ENCODE measurements around the gene SH3D19. TPM values are rescaled to one million over a fixed set of nuclear protein-coding genes. Genes with fewer than 3 reads are reported as not detected.

The SH3D19 gene
- total RNA-seq, 1 donor from 2014 or later, result 32.0 TPM

- DNase-seq (ENCODE audit: low spot score), result no peak
- H3K4me1 Mint-ChIP-seq (ENCODE audit: low read depth), result peaks cover 31% of the 10 kb centered on the region
- H3K27me3 Mint-ChIP-seq (ENCODE audit: low read depth), result no peaks in the 10 kb centered on the region
- TF ChIP-seq, protein P1, sequence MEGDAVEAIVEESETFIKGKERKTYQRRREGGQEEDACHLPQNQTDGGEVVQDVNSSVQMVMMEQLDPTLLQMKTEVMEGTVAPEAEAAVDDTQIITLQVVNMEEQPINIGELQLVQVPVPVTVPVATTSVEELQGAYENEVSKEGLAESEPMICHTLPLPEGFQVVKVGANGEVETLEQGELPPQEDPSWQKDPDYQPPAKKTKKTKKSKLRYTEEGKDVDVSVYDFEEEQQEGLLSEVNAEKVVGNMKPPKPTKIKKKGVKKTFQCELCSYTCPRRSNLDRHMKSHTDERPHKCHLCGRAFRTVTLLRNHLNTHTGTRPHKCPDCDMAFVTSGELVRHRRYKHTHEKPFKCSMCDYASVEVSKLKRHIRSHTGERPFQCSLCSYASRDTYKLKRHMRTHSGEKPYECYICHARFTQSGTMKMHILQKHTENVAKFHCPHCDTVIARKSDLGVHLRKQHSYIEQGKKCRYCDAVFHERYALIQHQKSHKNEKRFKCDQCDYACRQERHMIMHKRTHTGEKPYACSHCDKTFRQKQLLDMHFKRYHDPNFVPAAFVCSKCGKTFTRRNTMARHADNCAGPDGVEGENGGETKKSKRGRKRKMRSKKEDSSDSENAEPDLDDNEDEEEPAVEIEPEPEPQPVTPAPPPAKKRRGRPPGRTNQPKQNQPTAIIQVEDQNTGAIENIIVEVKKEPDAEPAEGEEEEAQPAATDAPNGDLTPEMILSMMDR (IDR thresholded peaks at IDR 0.05), result no peak
- H3K9me3 Mint-ChIP-seq (ENCODE audit: low read depth), result no peaks in the 10 kb centered on the region
- H3K4me3 Mint-ChIP-seq (ENCODE audit: unreplicated experiment), result no peak overlapping the region
- H3K27ac Mint-ChIP-seq (ENCODE audit: unreplicated experiment), result no peak overlapping the region
- peaks cover 1% of the 10 kb centered on the region for H3K36me3 Mint-ChIP-seq (ENCODE audit: low read depth)
Observed at GRCh38 chr4:151219948-151220347, 105.5 kb downstream of the SH3D19 start.

- Mint-ChIP-seq H3K4me3 (ENCODE audit: unreplicated experiment) (no peak overlapping the region), H3K9me3 (ENCODE audit: low read depth) (no peaks in the 10 kb centered on the region), H3K27ac (ENCODE audit: unreplicated experiment) (no peak overlapping the region), H3K27me3 (ENCODE audit: low read depth) (no peaks in the 10 kb centered on the region), H3K36me3 (ENCODE audit: low read depth) (peaks cover 2% of the 10 kb centered on the region), H3K4me1 (ENCODE audit: low read depth) (peaks cover 31% of the 10 kb centered on the region)
- no peak for DNase-seq (ENCODE audit: low spot score)
- TF ChIP-seq, protein P1 (IDR thresholded peaks at IDR 0.05), result no peak
Observed at GRCh38 chr4:151219091-151219490, 106.3 kb downstream of the SH3D19 start.

- Mint-ChIP-seq H3K36me3 (ENCODE audit: low read depth) (peaks cover 2% of the 10 kb centered on the region), H3K27ac (ENCODE audit: unreplicated experiment) (peak overlapping the region; percentile 17), H3K9me3 (ENCODE audit: low read depth) (no peaks in the 10 kb centered on the region), H3K4me1 (ENCODE audit: low read depth) (peaks cover 31% of the 10 kb centered on the region), H3K4me3 (ENCODE audit: unreplicated experiment) (no peak overlapping the region), H3K27me3 (ENCODE audit: low read depth) (no peaks in the 10 kb centered on the region)
- no peak for DNase-seq (ENCODE audit: low spot score)
- TF ChIP-seq, protein P1 (IDR thresholded peaks at IDR 0.05), result no peak
Observed at GRCh38 chr4:151218343-151218742, 107.1 kb downstream of the SH3D19 start.

- Mint-ChIP-seq H3K4me3 (ENCODE audit: unreplicated experiment) (no peak overlapping the region), H3K27me3 (ENCODE audit: low read depth) (no peaks in the 10 kb centered on the region), H3K27ac (ENCODE audit: unreplicated experiment) (no peak overlapping the region), H3K36me3 (ENCODE audit: low read depth) (peaks cover 6% of the 10 kb centered on the region), H3K9me3 (ENCODE audit: low read depth) (no peaks in the 10 kb centered on the region), H3K4me1 (ENCODE audit: low read depth) (peaks cover 31% of the 10 kb centered on the region)
- TF ChIP-seq, protein P1 (IDR thresholded peaks at IDR 0.05), result no peak
- no peak for DNase-seq (ENCODE audit: low spot score)
Observed at GRCh38 chr4:151217326-151217725, 108.1 kb downstream of the SH3D19 start.

DNA sequence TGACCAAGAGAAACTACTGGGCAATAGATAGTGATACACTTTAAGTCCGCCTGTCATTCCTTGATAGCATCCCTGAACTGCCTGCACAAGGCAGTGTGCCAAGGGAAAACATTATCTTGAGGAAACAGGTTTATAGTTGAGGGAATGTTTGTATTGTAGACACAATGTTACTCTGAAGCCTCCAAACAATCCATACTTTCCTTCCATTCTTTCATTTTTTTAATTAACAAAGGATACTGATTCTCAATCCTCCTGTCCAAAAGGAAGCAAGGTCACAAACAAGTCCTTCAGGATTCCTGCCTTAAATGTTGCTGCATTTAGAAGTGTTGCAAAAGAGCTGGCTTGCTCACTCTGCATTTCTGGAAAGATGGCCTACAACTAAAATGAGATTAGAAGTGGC, 110.1 kb downstream of the SH3D19 start:
- Mint-ChIP-seq H3K27ac (ENCODE audit: unreplicated experiment) (no peak overlapping the region), H3K9me3 (ENCODE audit: low read depth) (no peaks in the 10 kb centered on the region), H3K36me3 (ENCODE audit: low read depth) (peaks cover 6% of the 10 kb centered on the region), H3K27me3 (ENCODE audit: low read depth) (no peaks in the 10 kb centered on the region), H3K4me1 (ENCODE audit: low read depth) (peaks cover 25% of the 10 kb centered on the region), H3K4me3 (ENCODE audit: unreplicated experiment) (no peak overlapping the region)
- no peak for DNase-seq (ENCODE audit: low spot score)
- TF ChIP-seq, protein P1 (IDR thresholded peaks at IDR 0.05), result no peak
